SIG-M5 (cell line): Measurements from ENCODE around the gene APBA3.

Experiments used
- DNase-seq: peaks from one replicate; lab custom pipeline; 2025; lab: John Stamatoyannopoulos, UW

The APBA3 gene

GRCh38 chr19:3788996-3789778 lies 27.7 kb upstream of the APBA3 start:
- no peak for DNase-seq

DNA sequence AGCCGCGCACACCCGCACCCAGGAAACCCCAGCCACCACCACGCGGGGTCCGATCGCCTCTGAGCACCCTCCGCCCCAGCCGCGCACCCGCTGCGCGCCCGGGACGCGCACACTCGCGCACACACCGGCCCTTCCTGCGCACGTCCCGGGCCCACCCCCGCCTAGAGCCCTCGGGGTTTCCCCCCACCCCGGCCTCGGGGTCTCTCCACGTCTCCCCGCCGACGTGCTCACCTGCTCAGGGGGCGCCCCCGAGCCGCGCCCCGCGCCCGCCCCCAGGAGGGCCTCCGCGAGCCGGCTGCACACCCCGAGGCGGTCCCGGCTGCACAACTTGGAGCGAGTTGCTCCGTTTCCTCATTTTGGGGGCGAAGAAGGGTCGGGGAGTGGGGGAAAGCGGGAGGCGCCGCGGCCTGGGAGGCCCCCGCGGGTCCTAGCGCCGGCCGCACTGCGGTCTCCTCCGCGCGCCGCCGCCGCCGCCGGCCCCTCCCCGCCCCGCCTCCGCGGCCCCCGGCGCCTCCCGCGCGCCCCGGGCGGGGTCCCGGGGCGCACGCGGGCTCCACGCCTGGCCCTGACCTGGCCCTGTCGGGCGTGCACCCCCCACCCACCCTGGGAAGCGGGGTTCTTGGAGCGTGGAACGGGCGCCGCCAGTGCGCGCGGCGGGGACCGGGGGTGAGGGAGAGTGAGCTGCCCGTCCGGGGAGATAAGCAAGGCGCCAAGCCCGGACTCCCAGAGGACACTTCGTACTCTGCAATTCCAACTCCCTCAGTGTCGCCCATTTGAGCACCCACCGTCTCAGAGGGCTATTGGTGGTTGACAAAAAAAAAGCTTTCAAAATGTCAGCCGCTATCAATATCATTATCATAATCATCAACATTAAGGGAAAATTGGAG lies 24.7 kb upstream of the APBA3 start, which contains the start of gene MATK:
Gene MATK (minus strand): TSS at position 444 of the 887 bp plus-strand sequence. CDS start 1,246 bp downstream, outside the sequence.
- DNase-seq = no peak

DNA sequence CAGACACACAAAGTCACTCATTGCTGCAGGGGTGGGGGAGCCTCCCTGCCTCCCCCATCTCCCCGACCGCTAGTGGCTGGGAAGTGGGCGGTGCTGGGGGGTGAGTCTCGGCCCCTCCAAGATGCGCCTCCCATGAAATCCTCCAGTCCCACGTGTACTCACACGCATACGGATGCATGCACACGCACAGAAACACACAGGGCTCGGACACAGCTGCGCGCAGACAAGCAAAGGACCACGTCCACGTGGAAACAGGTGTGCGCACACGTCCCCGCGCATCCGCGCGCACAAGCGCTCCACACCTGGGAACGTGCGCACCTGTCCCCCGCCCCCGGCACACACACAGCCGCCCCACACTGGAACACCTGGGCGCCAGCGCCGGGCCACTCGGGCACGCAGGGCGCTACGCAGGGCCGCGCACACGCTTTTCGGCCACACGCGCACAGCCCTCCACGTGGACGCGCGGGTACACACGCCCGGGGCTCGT lies 24.0 kb upstream of the APBA3 start:
- no peak for DNase-seq

GRCh38 chr19:3784607-3785450 lies 23.3 kb upstream of the APBA3 start:
- DNase-seq = no peak

DNA sequence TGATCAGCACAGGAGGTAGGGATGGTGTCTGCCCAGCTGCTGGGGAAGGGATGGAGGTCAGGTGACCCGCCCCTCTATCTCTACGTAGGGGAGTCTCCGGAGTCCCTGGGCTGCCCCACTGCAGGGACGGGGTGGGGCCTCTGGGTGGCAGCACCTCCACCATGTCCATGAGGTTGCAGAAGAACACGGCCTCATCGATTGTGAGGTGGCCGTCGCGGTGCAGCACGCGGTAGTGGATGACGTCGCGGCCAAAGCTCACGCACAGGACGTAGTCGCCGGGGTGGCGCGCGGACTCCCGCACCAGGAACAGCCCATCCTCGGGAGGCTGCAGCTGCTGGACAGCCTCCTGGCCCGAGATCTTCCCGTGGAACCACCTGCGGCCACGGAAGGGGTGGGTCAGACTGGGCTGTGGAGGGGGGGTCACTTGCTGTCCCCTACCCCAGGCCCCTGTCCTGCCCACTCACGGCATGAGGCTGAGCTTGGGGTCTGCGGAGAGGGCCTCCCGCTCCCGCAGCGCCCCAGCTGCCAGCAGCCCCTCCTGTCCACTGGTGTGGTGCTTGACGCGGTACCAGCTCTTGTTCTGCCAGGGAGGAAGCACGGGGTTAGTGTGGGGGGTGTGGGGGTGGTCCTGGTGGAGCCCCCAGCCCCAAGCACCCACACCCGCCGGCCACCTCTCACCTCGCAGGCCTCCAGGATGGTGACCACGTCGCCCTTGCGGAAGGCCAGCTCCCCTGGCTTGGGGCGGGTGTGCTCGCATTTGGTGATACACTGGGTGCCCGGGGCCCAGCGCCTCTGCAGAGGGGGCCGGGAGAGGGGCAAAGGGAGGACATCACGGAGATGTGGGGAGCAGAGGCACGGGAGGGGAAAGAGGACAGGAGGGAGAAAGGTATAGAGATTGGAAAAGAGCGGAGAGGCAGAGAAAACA lies 22.4 kb upstream of the APBA3 start:
- DNase-seq = no peak

GRCh38 chr19:3782903-3783302 lies 21.4 kb upstream of the APBA3 start:
- DNase-seq = no peak

DNA sequence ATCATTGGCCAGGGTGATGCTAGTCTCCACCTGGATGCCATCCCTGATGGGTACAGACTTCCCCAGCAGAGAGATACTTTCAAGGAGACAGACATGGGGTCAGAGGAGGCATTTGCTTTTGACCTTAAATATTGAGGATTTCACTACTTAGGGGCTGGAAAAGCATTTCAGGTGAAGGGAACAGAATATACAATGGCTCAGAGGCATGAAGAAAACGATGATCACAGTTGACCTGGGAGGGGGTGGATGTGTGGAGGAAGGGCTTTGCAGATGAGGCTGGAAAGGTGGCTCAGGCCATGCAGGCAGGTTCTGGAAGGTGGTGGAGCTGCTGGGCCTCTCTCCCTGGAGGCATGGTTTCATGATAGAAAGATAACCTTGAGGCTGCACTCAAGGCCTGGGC lies 20.8 kb upstream of the APBA3 start:
- DNase-seq = no peak

- no peak for DNase-seq
Measured at GRCh38 chr19:3781603-3782002, 20.1 kb upstream of the APBA3 start.

- DNase-seq = no peak
Measured at GRCh38 chr19:3780786-3781304, 19.4 kb upstream of the APBA3 start.

- DNase-seq = no peak
Measured at GRCh38 chr19:3778899-3779723, 17.6 kb upstream of the APBA3 start.

GRCh38 chr19:3778104-3778867 lies 16.8 kb upstream of the APBA3 start:
- DNase-seq = no peak

DNA sequence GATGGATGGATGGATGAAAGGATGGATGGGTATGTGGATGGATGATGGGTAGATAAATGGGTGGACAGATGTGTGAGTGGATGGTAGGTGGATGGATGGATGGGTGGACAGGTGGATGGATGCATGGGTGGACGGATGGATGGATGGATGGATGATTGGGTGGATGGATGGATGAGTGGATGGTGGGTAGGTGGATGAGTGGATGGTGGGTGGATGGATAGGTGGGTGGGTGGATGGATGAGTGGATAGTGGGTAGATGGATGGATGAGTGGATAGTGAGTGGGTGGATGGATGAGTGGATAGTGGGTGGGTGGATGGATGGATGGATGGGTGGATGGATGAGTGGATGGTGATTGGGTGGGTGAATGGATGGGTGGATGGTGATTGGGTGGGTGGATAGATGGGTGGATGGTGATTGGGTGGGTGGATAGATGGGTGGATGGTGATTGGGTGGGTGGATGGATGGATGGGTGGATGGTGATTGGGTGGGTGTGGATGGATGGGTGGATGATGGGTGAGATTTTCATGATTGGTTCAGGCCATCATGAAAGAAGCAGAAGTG lies 15.1 kb upstream of the APBA3 start:
- no peak for DNase-seq

GRCh38 chr19:3775831-3776230 lies 14.3 kb upstream of the APBA3 start:
- DNase-seq = no peak

DNA sequence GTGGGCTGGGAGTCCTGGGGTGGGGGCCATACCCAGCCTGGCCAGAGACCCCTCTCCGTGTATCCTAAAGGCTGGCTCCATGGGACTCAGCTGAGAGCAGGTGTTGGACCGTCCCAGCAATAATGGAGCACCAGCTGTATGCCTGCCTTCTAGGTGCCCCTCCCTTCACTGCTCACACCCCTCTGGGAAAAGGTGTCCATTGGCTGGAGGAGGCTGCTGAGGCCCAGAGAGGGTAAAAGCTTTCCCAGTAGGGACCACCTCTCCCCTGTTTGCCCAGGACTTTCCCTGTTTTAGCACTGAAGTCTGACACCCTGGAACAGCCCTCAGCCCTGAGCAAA lies 13.9 kb upstream of the APBA3 start:
- no peak for DNase-seq

- no peak for DNase-seq
Measured at GRCh38 chr19:3774621-3775373, 13.3 kb upstream of the APBA3 start.

- no peak for DNase-seq
Measured at GRCh38 chr19:3773814-3774515, 12.5 kb upstream of the APBA3 start.

- no peak for DNase-seq
Measured at GRCh38 chr19:3771906-3772455, 10.5 kb upstream of the APBA3 start, which contains the start of gene RAX2. Gene RAX2 (minus strand): TSS chr19:3772228. CDS start chr19:3771742, 486 bp downstream.
